Breast epithelium (tissue), 3 donors: ENCODE results near the gene ATP2B2.

ENCODE experiments used
- POLR2A ChIP-seq: fragments of 450-650 bp; IDR thresholded peaks from one replicate; pipeline ENCODE4 v1.6.1; 2016; ENCODE audit warnings: antibody characterized with exemption, mild to moderate bottlenecking, moderate library complexity
- POLR2AphosphoS5 ChIP-seq, 3 donors: sonication (generic); formaldehyde crosslinking; IDR thresholded peaks; one replicate each; pipeline ENCODE4 v1.6.1; 2017; ENCODE audit warnings: antibody characterized with exemption in 3 of 3
- TF ChIP-seq, protein P1 (sequence below), 3 donors: fragments of 450-650 bp; IDR thresholded peaks; one replicate each; pipeline ENCODE4 v1.5.1; 2016 to 2017; ENCODE audit warnings: antibody characterized with exemption in 3 of 3, mild to moderate bottlenecking in 3 of 3, moderate library complexity in 3 of 3

DNA sequence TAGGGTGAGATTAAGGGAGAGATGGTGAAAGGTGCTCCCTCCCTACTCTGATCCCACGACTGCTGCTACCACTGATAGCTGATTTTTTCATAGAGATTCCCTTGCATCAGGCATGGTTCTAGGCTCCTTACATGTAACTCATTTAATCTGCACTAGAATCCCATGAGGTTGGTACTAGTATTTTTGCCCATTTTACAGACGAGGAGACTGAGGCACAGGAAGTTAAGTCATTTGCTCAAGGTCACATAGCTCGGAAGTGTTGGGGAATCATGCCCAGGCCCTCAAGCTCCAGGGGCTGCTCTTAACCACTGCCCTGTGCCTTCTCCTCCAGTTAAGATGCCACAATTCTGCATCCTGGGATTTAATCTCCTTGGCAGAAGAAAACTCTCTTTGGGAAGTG lies 11.2 kb downstream of the ATP2B2 start:
- TF ChIP-seq, protein P1, sequence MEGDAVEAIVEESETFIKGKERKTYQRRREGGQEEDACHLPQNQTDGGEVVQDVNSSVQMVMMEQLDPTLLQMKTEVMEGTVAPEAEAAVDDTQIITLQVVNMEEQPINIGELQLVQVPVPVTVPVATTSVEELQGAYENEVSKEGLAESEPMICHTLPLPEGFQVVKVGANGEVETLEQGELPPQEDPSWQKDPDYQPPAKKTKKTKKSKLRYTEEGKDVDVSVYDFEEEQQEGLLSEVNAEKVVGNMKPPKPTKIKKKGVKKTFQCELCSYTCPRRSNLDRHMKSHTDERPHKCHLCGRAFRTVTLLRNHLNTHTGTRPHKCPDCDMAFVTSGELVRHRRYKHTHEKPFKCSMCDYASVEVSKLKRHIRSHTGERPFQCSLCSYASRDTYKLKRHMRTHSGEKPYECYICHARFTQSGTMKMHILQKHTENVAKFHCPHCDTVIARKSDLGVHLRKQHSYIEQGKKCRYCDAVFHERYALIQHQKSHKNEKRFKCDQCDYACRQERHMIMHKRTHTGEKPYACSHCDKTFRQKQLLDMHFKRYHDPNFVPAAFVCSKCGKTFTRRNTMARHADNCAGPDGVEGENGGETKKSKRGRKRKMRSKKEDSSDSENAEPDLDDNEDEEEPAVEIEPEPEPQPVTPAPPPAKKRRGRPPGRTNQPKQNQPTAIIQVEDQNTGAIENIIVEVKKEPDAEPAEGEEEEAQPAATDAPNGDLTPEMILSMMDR (IDR thresholded peaks at IDR 0.05) = no peak
- TF ChIP-seq POLR2A (no peak), POLR2AphosphoS5 (IDR thresholded peaks at IDR 0.05) (no peak)
